GF-D8 (cell line): ENCODE measurements around the gene CFAP58.

ENCODE experiments used
- DNase-seq: peaks from one replicate; lab custom pipeline; 2025; lab: John Stamatoyannopoulos, UW

The CFAP58 gene

GRCh38 chr10:104353325-104354048, at the start of gene CFAP58:
Gene CFAP58, plus strand, starts transcription at chr10:104353833. Its CDS starts 65 bp downstream, at chr10:104353898.
- peak; percentile 20 for DNase-seq

- no peak for DNase-seq
These were observed 49.3 kb upstream of the CFAP58 start for GRCh38 chr10:104304356-104304745.

- DNase-seq = no peak
These were observed 48.7 kb upstream of the CFAP58 start for GRCh38 chr10:104304927-104305326.

GRCh38 chr10:104306897-104307296, 46.7 kb upstream of the CFAP58 start:
- DNase-seq = no peak

- no peak for DNase-seq
These were observed 45.8 kb upstream of the CFAP58 start for GRCh38 chr10:104307576-104308438.

GRCh38 chr10:104308439-104308903, 45.2 kb upstream of the CFAP58 start:
- DNase-seq = no peak

GRCh38 chr10:104309980-104310978, 43.4 kb upstream of the CFAP58 start:
- DNase-seq = no peak

- no peak for DNase-seq
These were observed 42.4 kb upstream of the CFAP58 start for GRCh38 chr10:104311184-104311720.

- DNase-seq = no peak
These were observed 38.8 kb upstream of the CFAP58 start for GRCh38 chr10:104314591-104315485.

GRCh38 chr10:104315486-104315921, 38.1 kb upstream of the CFAP58 start:
- no peak for DNase-seq

GRCh38 chr10:104316321-104317099, 37.1 kb upstream of the CFAP58 start:
- no peak for DNase-seq

- no peak for DNase-seq
These were observed 36.3 kb upstream of the CFAP58 start for GRCh38 chr10:104317269-104317710.

GRCh38 chr10:104317726-104318299, 35.8 kb upstream of the CFAP58 start:
- no peak for DNase-seq

GRCh38 chr10:104318326-104318725, 35.3 kb upstream of the CFAP58 start:
- no peak for DNase-seq

- DNase-seq = no peak
These were observed 34.6 kb upstream of the CFAP58 start for GRCh38 chr10:104318810-104319741.

- DNase-seq = no peak
These were observed 32.4 kb upstream of the CFAP58 start for GRCh38 chr10:104321226-104321625.

- no peak for DNase-seq
These were observed 31.8 kb upstream of the CFAP58 start for GRCh38 chr10:104321725-104322415.
